Panc1 (cell line): ENCODE data around the gene CELF1. TPM values are rescaled to one million over a fixed set of nuclear protein-coding genes. Genes with fewer than 3 reads are reported as not detected.

Experiments
- ATAC-seq: fragments of 200-7000 bp; cut with Tn5 transposase; 2 replicates; pipeline ENCODE4 v1.9.1; 2020; ENCODE audit warnings: mild to moderate bottlenecking, moderate library complexity
- BruUV-seq: library from RNA; stranded (reverse); fragments of 400-500 nt; replicated peaks from 2 replicates; lab custom pipeline; 2021; lab: Mats Ljungman, UMichigan
- CTCF ChIA-PET: fragments of 300-600 bp; sonication (Branson Sonifier 250); formaldehyde crosslinking; loops from one replicate; lab custom pipeline; 2022; ENCODE audit warnings: antibody characterized with exemption; lab: Charles Lee
- POLR2A ChIA-PET: fragments of 300-600 bp; sonication (Branson Sonifier 250); formaldehyde crosslinking; loops from one replicate; lab custom pipeline; 2022; ENCODE audit warnings: antibody characterized with exemption; lab: Charles Lee
- DNase-seq: peaks from one replicate; pipeline ENCODE4 v3.0.0-alpha.2; 2010; ENCODE audit warnings: low read depth, low spot score
- H3K27ac ChIP-seq: 2 replicates; pipeline ENCODE4 v1.5.1; 2011; ENCODE audit warnings: mild to moderate bottlenecking, low read length, inconsistent platforms
- H3K27me3 ChIP-seq: fragments of 200-500 bp; sonication (Bioruptor generic); 2 replicates; pipeline ENCODE4 v1.6.0; 2014; ENCODE audit warnings: low read length, inconsistent platforms; ENCODE audit not compliant: control insufficient read depth, insufficient read depth
- H3K36me3 ChIP-seq: fragments of 200-500 bp; sonication (Bioruptor generic); 2 replicates; pipeline ENCODE4 v1.5.1; 2014; ENCODE audit warnings: inconsistent platforms, mild to moderate bottlenecking, low read length, moderate library complexity; ENCODE audit not compliant: control insufficient read depth, insufficient read depth
- H3K4me1 ChIP-seq: 2 replicates; pipeline ENCODE4 v1.5.1; 2011; ENCODE audit warnings: inconsistent platforms, mild to moderate bottlenecking, low read length, moderate library complexity; ENCODE audit not compliant: control insufficient read depth, insufficient read depth
- H3K4me3 ChIP-seq, 2 experiments: 2 replicates each; pipeline ENCODE4 v1.5.1; 2011 to 2012; ENCODE audit warnings: low read depth in 2 of 2, low read length in 2 of 2, mild to moderate bottlenecking in 2 of 2, inconsistent platforms in 1 of 2, moderate library complexity in 1 of 2
- H3K9me3 ChIP-seq: fragments of 200-500 bp; sonication (Bioruptor generic); 2 replicates; pipeline ENCODE4 v1.5.1; 2014; ENCODE audit warnings: low read depth, mild to moderate bottlenecking, inconsistent platforms, low read length, moderate library complexity; ENCODE audit not compliant: control insufficient read depth, insufficient read depth
- CTCF ChIP-seq: fragments of 450-650 bp; IDR thresholded peaks from 2 replicates; pipeline ENCODE4 v1.5.1; 2017; ENCODE audit warnings: mild to moderate bottlenecking
- POLR2AphosphoS5 ChIP-seq: IDR thresholded peaks from 2 replicates; pipeline ENCODE4 v1.6.1; 2012; ENCODE audit warnings: mild to moderate bottlenecking, low read depth, low read length, moderate library complexity
- REST ChIP-seq, 2 experiments: IDR thresholded peaks; 2 replicates each; pipeline ENCODE4 v1.6.1; 2011 to 2012; ENCODE audit warnings: low read depth in 2 of 2, control low read depth in 1 of 2, low read length in 1 of 2, mild to moderate bottlenecking in 1 of 2, moderate library complexity in 1 of 2; ENCODE audit not compliant: insufficient read depth in 1 of 2
- SIN3A ChIP-seq: IDR thresholded peaks from 2 replicates; pipeline ENCODE4 v1.6.1; 2012; ENCODE audit warnings: low read depth, mild to moderate bottlenecking, low read length, moderate library complexity, borderline replicate concordance; ENCODE audit not compliant: insufficient read depth
- TCF7L2 ChIP-seq: IDR thresholded peaks from 2 replicates; pipeline ENCODE4 v1.6.1; 2011; ENCODE audit warnings: mild to moderate bottlenecking, low read depth, low read length, inconsistent platforms
- in situ Hi-C: cut with HindIII; loops from 2 replicates; pipeline ENCODE4 v1.10.0; 2016; ENCODE audit warnings: low sequenced_read_pairs, low pct_unique_long_range_greater_than_20kb
- intact Hi-C: fragments of 100-400 bp; cut with micrococcal nuclease; formaldehyde crosslinking; loops from one replicate; pipeline ENCODE4 v1.10.0; 2022; ENCODE audit not compliant: unreplicated experiment
- total RNA-seq: library from RNA; stranded (reverse); gene quantifications from one replicate; pipeline ENCODE4 v1.2.1, GENCODE V29; 2021; ENCODE audit not compliant: unreplicated experiment

The CELF1 gene
- total RNA-seq, 1 experiment from 2014 or later, result 160 TPM

DNA sequence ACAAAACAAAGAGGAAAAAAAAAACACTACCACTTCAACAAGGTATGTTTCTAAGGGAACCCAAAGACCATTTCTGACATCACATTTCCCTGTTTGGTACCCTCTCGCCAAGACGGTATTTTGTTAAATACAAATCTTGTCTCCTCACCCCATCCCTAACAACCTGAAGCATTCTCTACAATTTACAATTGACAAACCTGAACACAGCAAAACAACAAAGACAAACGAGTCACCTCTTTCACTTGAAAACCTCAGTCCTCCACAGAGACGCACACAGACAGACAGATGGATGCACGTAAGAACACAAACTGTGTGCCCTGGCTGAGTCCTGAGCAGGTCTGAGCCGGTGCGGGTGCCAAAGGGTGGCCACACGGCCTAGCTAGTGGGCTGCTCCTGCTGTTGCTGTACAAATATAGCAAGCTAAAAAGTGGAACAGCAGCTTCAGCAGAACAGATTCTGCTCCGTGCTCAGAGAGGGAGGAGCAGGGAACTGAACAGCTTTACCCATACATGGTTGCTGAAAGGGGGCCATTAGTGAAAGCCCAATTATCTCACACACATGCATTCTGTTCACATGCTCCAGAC is 28.5 kb downstream of the CELF1 start:
- in situ Hi-C loops, result no loop called here
- Histone ChIP-seq H3K4me3 (peak overlapping the region in 1 of 2 experiments; percentile 29; a peak in 2 of 4 replicates), H3K4me1 (peaks cover 41% of the 10 kb centered on the region), H3K9me3 (no peaks in the 10 kb centered on the region), H3K27me3 (no peaks in the 10 kb centered on the region), H3K36me3 (no peaks in the 10 kb centered on the region), H3K27ac (peak overlapping the region; percentile 64)
- TSS peak; percentile 16 for BruUV-seq
- ChIA-PET POLR2A (no interaction called here), CTCF (no interaction called here)
- ATAC-seq (peak; percentile 51), DNase-seq (no peak)
- intact Hi-C loops, result no loop called here
- TF ChIP-seq SIN3A (no peak), CTCF (no peak)

- ChIA-PET CTCF (no interaction called here), POLR2A (interaction anchor here (0.7 kb wide), 1 partner anchor 17 kb away, joined by 3 read pairs; no protein-coding TSS in a partner anchor)
- no peaks in the 10 kb centered on the region for H3K36me3 ChIP-seq
- no TSS peak for BruUV-seq
- TF ChIP-seq CTCF (no peak), TCF7L2 (no peak), POLR2AphosphoS5 (no peak), REST (IDR thresholded peaks at IDR 0.05; ENCODE audit: insufficient read depth in 1 of 2, low read depth in 2 of 2, low read length in 1 of 2) (no peak), SIN3A (no peak)
- DNase-seq (peak; percentile 81), ATAC-seq (peak; percentile 75)
- peak overlapping the region; percentile 64 for H3K27ac ChIP-seq
- in situ Hi-C loops, result no loop called here
- no peak overlapping the region for H3K4me3 ChIP-seq
- no peaks in the 10 kb centered on the region for H3K9me3 ChIP-seq
- no peaks in the 10 kb centered on the region for H3K27me3 ChIP-seq
- peaks cover 42% of the 10 kb centered on the region for H3K4me1 ChIP-seq
- intact Hi-C loops, result no loop called here
These were observed 29.3 kb downstream of the CELF1 start for GRCh38 chr11:47523490-47524225.
